ENCODE measurements around the gene PATL1. TPM values are rescaled to one million over a fixed set of nuclear protein-coding genes. Genes with fewer than 3 reads are reported as not detected.
A peak's percentile ranks its signal among the peaks of the same experiment; 100 is the strongest.

PATL1 gene
- total RNA-seq, 1 experiment from 2014 or later, result 59.8 TPM

DNA sequence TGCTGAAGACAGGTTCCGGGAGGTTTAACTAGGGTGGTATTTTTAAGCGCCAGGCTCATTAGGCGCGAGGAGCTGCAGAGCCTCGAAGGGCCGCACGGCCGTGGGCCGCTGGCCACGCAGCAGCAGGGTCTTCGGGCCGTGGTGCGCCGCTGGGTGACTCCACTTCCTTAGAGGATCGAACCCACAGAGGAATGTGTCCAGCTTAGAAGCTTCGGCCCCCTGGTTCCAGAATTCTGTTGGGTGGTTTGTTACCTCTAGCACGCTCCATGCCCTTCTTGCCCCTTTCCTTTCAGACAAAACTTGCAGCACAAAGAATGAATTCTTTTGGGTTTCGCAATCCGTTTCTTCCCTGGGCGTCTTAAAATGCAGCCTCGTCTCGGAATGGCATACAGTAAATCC is 773 bp upstream of the PATL1 start:
- Mint-ChIP-seq H3K4me3 (ENCODE audit: low read depth, unreplicated experiment) (peak overlapping the region; percentile 88), H3K9me3 (ENCODE audit: low read depth, unreplicated experiment) (no peaks in the 10 kb centered on the region), H3K4me1 (ENCODE audit: low read depth, unreplicated experiment) (peaks cover 33% of the 10 kb centered on the region), H3K36me3 (ENCODE audit: insufficient read depth, unreplicated experiment) (peaks cover 45% of the 10 kb centered on the region), H3K27ac (ENCODE audit: unreplicated experiment) (peak overlapping the region; percentile 97), H3K27me3 (ENCODE audit: unreplicated experiment) (no peaks in the 10 kb centered on the region)
- TSS peak; percentile 92 for BruUV-seq (replicated peaks)
- intact Hi-C loops (cut with micrococcal nuclease; ENCODE audit: unreplicated experiment), result loop anchor here (5.0 kb wide), 2 partner anchors 52 to 88 kb away; partner anchors contain the start of genes OSBP and STX3
- TF ChIP-seq, protein P1, sequence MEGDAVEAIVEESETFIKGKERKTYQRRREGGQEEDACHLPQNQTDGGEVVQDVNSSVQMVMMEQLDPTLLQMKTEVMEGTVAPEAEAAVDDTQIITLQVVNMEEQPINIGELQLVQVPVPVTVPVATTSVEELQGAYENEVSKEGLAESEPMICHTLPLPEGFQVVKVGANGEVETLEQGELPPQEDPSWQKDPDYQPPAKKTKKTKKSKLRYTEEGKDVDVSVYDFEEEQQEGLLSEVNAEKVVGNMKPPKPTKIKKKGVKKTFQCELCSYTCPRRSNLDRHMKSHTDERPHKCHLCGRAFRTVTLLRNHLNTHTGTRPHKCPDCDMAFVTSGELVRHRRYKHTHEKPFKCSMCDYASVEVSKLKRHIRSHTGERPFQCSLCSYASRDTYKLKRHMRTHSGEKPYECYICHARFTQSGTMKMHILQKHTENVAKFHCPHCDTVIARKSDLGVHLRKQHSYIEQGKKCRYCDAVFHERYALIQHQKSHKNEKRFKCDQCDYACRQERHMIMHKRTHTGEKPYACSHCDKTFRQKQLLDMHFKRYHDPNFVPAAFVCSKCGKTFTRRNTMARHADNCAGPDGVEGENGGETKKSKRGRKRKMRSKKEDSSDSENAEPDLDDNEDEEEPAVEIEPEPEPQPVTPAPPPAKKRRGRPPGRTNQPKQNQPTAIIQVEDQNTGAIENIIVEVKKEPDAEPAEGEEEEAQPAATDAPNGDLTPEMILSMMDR (IDR thresholded peaks at IDR 0.05; ENCODE audit: unreplicated experiment), result no peak
- CTCF ChIA-PET, result interaction anchor here (0.6 to 1.5 kb wide), 10 partner anchors 11 to 1934 kb away, joined by 3 to 8 read pairs (median 3); partner anchors contain the start of gene STX3
- peak; percentile 21 for DNase-seq

DNA sequence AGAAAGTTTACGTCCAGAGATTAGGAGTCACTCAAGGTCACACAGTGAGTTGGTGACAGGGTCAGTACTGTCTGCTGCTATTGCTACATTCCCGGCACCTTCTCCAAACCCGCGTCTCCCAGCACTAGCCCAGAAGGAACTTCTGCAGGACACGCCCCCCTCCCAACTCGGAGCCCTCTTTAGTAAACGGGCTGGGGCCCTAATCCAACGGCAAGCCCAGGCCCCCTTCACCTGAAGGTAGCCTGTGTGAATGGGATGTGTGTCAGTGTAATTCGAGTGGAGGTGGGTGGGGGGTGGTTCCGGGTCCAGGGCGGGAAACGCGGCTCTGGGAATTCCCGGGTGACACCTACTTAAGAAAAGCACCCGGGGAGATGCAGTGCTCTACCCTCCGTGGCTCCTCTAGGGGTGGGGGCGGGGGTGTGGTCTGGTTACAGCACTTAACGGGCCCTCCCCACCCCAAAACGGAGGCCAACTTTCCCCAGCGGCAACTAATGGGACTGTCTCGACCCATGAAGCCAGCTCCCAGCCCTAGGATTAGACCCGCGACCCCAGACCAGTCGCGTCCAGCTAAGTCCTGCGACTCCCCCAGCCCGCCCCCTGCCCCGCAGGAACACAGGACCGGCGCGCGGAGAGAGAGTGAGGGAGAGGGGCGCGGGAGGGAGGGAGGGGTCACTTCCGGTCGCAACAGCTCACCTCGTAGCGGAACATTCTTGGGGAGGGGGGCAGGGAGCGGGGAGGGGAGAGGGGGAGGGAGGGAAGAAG is 468 bp downstream of the PATL1 start:
- H3K27ac Mint-ChIP-seq (ENCODE audit: unreplicated experiment), result peak overlapping the region; percentile 97
- DNase-seq, result peak; percentile 46
- H3K9me3 Mint-ChIP-seq (ENCODE audit: low read depth, unreplicated experiment), result no peaks in the 10 kb centered on the region
- TF ChIP-seq, protein P1 (IDR thresholded peaks at IDR 0.05; ENCODE audit: unreplicated experiment), result no peak
- H3K4me3 Mint-ChIP-seq (ENCODE audit: low read depth, unreplicated experiment), result peak overlapping the region; percentile 88
- H3K4me1 Mint-ChIP-seq (ENCODE audit: low read depth, unreplicated experiment), result peaks cover 35% of the 10 kb centered on the region
- CTCF ChIA-PET, result interaction anchor here (0.6 to 1.5 kb wide), 5 partner anchors 10 to 251 kb away, joined by 3 to 7 read pairs (median 3); no protein-coding TSS in a partner anchor
- H3K36me3 Mint-ChIP-seq (ENCODE audit: insufficient read depth, unreplicated experiment), result peaks cover 46% of the 10 kb centered on the region
- no TSS peak for BruUV-seq (replicated peaks)
- no peaks in the 10 kb centered on the region for H3K27me3 Mint-ChIP-seq (ENCODE audit: unreplicated experiment)
- intact Hi-C loops (cut with micrococcal nuclease; ENCODE audit: unreplicated experiment), result loop anchor here (5.0 kb wide), 2 partner anchors 51 to 89 kb away; partner anchors contain the start of genes OSBP and STX3

DNA sequence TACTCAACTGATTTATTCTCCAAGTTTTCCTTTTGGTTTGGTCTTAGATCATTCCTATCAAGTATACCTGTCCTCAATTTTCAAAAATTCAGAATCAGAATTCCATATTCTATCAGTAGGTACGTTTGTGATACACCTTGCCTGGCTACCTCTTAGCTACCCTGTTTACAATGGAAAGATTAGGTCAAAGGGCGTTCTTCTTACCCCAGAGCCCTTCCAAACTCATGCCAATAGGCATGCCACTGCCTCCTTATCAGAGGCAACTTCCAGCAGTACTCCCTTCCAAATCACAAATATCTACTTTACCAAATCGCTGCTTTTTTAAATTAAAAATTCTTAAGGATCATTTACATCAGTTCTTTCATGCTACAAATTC is 1.0 kb downstream of the PATL1 start:
- DNase-seq, result no peak
- TSS peak; percentile 57 for BruUV-seq (replicated peaks)
- Mint-ChIP-seq H3K36me3 (ENCODE audit: insufficient read depth, unreplicated experiment) (peaks cover 46% of the 10 kb centered on the region), H3K4me1 (ENCODE audit: low read depth, unreplicated experiment) (peaks cover 35% of the 10 kb centered on the region), H3K4me3 (ENCODE audit: low read depth, unreplicated experiment) (peak overlapping the region; percentile 88), H3K27me3 (ENCODE audit: unreplicated experiment) (no peaks in the 10 kb centered on the region), H3K9me3 (ENCODE audit: low read depth, unreplicated experiment) (no peaks in the 10 kb centered on the region), H3K27ac (ENCODE audit: unreplicated experiment) (peak overlapping the region; percentile 97)
- TF ChIP-seq, protein P1 (IDR thresholded peaks at IDR 0.05; ENCODE audit: unreplicated experiment), result no peak
- CTCF ChIA-PET, result no interaction called here
- intact Hi-C loops (cut with micrococcal nuclease; ENCODE audit: unreplicated experiment), result loop anchor here (5.0 kb wide), 2 partner anchors 50 to 90 kb away; partner anchors contain the start of genes OSBP and STX3

- CTCF ChIA-PET, result no interaction called here
- peaks cover 46% of the 10 kb centered on the region for H3K36me3 Mint-ChIP-seq (ENCODE audit: insufficient read depth, unreplicated experiment)
- H3K27me3 Mint-ChIP-seq (ENCODE audit: unreplicated experiment), result no peaks in the 10 kb centered on the region
- intact Hi-C loops (cut with micrococcal nuclease; ENCODE audit: unreplicated experiment), result loop anchor here (5.0 kb wide), 2 partner anchors 50 to 90 kb away; partner anchors contain the start of genes OSBP and STX3
- TF ChIP-seq, protein P1 (IDR thresholded peaks at IDR 0.05; ENCODE audit: unreplicated experiment), result no peak
- H3K4me3 Mint-ChIP-seq (ENCODE audit: low read depth, unreplicated experiment), result peak overlapping the region; percentile 88
- H3K9me3 Mint-ChIP-seq (ENCODE audit: low read depth, unreplicated experiment), result no peaks in the 10 kb centered on the region
- no peak for DNase-seq
- peaks cover 35% of the 10 kb centered on the region for H3K4me1 Mint-ChIP-seq (ENCODE audit: low read depth, unreplicated experiment)
- BruUV-seq (replicated peaks), result no TSS peak
- peak overlapping the region; percentile 97 for H3K27ac Mint-ChIP-seq (ENCODE audit: unreplicated experiment)
These were observed 1.9 kb downstream of the PATL1 start for GRCh38 chr11:59666969-59667368.

Data from Calu3 (cell line).